ENCODE data around the gene ATF7.
"Not testable (repeated sequence)": the region's sequence is repeated elsewhere in the genome, so short reads cannot be mapped to it uniquely, and the experiment has no call there.

Gene ATF7

DNA sequence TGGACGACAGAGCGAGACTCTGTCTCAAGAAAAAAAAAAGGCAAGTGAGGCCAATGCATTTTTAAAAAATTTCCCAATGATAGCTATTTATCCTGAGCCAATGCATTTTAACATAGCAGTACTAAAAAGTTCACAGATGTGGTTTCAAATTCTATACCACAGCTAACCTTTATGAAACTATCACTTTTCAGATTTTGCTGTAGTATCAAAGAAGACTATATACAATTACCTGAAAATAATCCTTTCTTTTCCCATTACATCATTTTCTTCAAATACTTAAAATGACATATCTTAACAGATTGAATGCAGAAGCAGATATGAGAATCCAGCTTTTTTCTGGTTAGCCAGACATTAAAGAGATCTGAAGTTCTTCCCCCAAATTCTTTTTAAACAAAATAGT is 13.2 kb downstream of the ATF7 start:
- TF ChIP-seq, protein P1, sequence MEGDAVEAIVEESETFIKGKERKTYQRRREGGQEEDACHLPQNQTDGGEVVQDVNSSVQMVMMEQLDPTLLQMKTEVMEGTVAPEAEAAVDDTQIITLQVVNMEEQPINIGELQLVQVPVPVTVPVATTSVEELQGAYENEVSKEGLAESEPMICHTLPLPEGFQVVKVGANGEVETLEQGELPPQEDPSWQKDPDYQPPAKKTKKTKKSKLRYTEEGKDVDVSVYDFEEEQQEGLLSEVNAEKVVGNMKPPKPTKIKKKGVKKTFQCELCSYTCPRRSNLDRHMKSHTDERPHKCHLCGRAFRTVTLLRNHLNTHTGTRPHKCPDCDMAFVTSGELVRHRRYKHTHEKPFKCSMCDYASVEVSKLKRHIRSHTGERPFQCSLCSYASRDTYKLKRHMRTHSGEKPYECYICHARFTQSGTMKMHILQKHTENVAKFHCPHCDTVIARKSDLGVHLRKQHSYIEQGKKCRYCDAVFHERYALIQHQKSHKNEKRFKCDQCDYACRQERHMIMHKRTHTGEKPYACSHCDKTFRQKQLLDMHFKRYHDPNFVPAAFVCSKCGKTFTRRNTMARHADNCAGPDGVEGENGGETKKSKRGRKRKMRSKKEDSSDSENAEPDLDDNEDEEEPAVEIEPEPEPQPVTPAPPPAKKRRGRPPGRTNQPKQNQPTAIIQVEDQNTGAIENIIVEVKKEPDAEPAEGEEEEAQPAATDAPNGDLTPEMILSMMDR (IDR thresholded peaks at IDR 0.05; ENCODE audit: low read depth, low read length) = no peak
- H3K4me3 ChIP-seq (replicated peaks in 1 of 2; ENCODE audit: low read depth in 2 of 2, low read length in 2 of 2) = no peak overlapping the region
- DNase-seq (ENCODE audit: low read depth in 2 of 2) = no peak

DNA sequence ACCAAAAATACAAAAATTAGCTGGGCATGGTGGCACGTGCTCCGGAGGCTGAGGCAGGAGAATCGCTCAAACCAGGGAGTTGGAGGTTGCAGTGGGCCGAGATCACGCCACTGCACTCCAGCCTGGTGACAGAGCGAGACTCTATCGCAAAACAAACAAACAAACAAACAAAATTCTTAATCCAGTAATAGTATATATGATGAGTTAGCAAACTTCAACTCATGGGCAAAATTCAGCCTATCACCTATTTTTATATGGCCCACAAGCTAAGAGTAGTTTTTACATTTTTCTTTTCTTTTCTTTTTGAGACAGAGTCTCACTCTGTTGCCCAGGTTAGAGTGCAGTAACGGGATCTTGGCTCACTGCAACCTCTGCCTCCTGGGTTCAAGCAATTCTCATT is 14.9 kb downstream of the ATF7 start:
- H3K4me3 ChIP-seq (replicated peaks in 1 of 2; ENCODE audit: low read depth in 2 of 2, low read length in 2 of 2) = no peak overlapping the region
- DNase-seq (ENCODE audit: low read depth in 2 of 2) = no peak

DNA sequence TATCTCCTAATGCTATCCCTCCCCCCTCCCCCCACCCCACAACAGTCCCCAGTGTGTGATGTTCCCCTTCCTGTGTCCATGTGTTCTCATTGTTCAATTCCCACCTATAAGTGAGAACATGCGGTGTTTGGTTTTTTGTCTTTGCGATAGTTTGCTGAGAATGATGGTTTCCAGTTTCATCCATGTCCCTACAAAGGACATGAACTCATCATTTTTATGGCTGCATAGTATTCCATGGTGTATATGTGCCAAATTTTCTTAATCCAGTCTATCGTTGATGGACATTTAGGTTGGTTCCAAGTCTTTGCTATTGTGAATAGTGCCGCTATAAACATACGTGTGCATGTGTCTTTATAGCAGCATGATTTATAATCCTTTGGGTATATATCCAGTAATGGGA is 19.5 kb downstream of the ATF7 start:
- DNase-seq (ENCODE audit: low read depth in 2 of 2); H3K4me3 ChIP-seq (replicated peaks in 1 of 2; ENCODE audit: low read depth in 2 of 2, low read length in 2 of 2): not testable (repeated sequence)

More for the DNA sequence above, 14.9 kb downstream of the ATF7 start:
- TF ChIP-seq, protein P1 (IDR thresholded peaks at IDR 0.05; ENCODE audit: low read depth, low read length) = no peak

DNA sequence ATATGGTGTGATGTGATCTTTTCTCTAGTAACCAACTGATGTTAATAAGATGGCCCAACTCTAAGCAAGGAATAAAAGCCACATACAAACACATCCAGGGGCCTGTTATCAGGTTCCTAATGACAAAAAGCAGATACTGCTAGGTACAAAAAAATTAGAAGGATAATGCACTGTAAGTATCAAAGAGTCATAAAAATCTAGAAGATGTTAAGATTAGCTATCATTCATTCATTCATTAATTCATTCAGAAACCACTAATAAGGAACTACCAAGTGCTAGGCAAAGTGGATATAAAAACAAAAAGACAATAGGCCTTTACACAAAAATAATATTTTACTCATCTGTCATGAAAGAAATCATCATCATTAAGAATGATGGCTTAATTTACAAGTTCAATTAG is 21.6 kb downstream of the ATF7 start:
- no peak for DNase-seq (ENCODE audit: low read depth in 2 of 2)
- H3K4me3 ChIP-seq (replicated peaks in 1 of 2; ENCODE audit: low read depth in 2 of 2, low read length in 2 of 2) = no peak overlapping the region

DNA sequence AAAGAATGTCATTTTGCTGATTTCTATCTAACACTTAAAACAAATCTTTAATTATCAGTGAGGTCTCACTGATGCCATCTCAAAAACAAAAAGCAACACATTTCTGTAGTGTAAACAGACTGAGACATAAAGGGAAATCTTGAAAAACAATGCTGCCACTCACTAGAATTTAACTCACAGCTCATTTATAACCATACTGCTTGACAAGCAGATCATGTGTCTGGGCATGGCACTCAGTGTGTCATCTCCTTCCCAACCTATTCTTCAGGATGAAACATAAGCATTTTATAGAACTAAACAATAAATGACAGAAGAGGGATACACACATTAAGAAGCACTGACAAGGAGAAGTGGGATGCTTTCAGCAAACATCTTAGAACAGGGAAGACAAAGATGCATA is 22.4 kb downstream of the ATF7 start:
- TF ChIP-seq, protein P1 (IDR thresholded peaks at IDR 0.05; ENCODE audit: low read depth, low read length) = no peak
- DNase-seq (ENCODE audit: low read depth in 2 of 2) = no peak
- no peak overlapping the region for H3K4me3 ChIP-seq (replicated peaks in 1 of 2; ENCODE audit: low read depth in 2 of 2, low read length in 2 of 2)

More for the DNA sequence above, 21.6 kb downstream of the ATF7 start:
- TF ChIP-seq, protein P1 (IDR thresholded peaks at IDR 0.05; ENCODE audit: low read depth, low read length) = no peak

DNA sequence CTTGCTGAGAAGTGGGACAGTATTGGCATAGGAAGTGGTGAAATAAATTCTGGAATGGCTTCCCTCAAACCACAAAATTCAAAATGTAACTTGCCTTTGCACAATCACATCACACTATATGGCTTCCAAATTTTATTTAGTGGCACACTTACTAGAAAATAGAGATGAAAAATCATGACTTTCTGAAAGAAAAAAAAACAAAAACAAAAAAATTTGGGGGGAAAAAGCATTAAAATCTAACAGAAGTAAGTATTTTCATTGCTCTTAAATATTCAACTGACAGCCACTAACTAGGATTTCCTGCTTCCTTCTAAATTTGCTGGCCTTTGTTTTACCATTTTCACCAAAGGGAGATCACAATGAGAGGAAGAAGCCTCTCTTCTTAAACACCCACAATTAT is 23.0 kb downstream of the ATF7 start:
- H3K4me3 ChIP-seq (replicated peaks in 1 of 2; ENCODE audit: low read depth in 2 of 2, low read length in 2 of 2) = no peak overlapping the region
- no peak for DNase-seq (ENCODE audit: low read depth in 2 of 2)
- TF ChIP-seq, protein P1 (IDR thresholded peaks at IDR 0.05; ENCODE audit: low read depth, low read length) = no peak

DNA sequence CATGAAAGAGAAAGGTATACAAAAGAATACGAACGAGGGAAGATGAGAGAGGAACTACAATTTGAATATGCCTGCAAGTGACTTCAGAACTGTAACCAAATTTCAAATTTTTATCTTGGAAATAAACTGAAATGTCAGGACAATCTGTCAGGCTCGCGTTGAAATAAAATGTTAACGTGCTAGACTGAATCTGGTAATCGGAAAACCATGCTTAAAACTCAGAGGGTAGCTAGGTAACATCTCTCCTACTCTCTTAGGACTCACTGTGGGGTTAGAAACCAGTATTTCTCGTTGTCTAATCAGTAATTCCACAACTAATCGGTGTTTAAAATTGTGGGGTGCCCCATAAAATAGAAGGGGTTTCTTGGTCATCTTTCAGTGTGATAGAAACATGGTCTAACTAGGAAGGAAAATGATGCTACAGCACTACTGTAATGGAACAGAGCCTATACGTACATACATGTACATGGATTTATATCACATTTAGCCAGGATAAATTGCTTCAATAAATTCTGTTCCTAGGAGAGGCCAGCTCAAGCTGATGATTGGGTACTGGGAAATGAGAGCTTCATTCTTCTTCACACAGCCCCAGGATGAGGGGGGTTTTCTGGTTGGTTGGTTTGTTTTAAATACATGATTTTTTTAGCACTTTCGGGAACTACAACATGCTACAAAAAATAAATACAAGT is 23.9 kb downstream of the ATF7 start:
- DNase-seq (ENCODE audit: low read depth in 2 of 2) = no peak
- no peak overlapping the region for H3K4me3 ChIP-seq (replicated peaks in 1 of 2; ENCODE audit: low read depth in 2 of 2, low read length in 2 of 2)
- TF ChIP-seq, protein P1 (IDR thresholded peaks at IDR 0.05; ENCODE audit: low read depth, low read length) = no peak

Measured in cardiac fibroblast (primary cell).